SK-MEL-5 (cell line): ENCODE data around the gene ZNF714. TPM values are rescaled to one million over a fixed set of nuclear protein-coding genes. Genes with fewer than 3 reads are reported as not detected.

ENCODE experiments used
- DNase-seq: peaks from one replicate; pipeline ENCODE4 v3.0.0-alpha.2; 2016; ENCODE audit warnings: low read depth, low spot score
- in situ Hi-C: cut with HindIII; loops from 2 replicates; pipeline ENCODE4 v1.10.0; 2016; ENCODE audit warnings: low sequenced_read_pairs, high pct_unique_total_duplicates, low pct_unique_long_range_greater_than_20kb
- small RNA-seq, 2 experiments: library from RNA; depleted of rRNA; stranded (forward); fragments of <200 nt; gene quantifications; one replicate each; pipeline ENCODE3, GENCODE V24; 2014
- total RNA-seq: library from RNA; depleted of rRNA; stranded (reverse); fragments of >200 nt; shearing (Covaris generic); gene quantifications from 2 replicates; pipeline ENCODE4 v1.2.3, GENCODE V29; 2014; rRNA removed

ZNF714 gene
- total RNA-seq, 1 experiment from 2014 or later, result 6.0 TPM

DNA sequence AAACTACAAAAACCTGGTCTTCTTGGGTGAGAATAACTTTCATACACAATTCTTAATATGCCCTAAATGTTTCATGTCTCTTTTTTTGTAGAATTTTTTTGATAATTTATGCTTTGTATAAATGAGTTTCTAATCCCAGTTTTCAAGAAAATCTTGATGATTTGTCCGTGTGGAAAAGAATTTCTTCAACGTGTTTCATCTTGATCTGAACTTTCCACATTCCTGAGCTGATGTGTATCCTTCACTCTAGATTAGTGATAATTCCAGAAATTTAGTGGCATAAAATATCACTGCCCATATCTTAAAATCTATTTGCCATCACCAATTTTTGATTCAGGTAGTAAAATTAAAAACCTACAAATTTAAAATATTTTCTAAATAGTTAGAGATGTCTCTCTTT lies 84.4 kb downstream of the ZNF714 start:
- in situ Hi-C loops, result no loop called here
- no peak for DNase-seq

Small RNAs within 50 kb of the gene (small RNA-seq; reads per million reads assigned to genes)
- gene RNA5SP469, result 0.17 to 1.2 reads per million in 2 experiments

Other genes with a start within 250 kb of the ZNF714 start
- 0.98 and 1.4 TPM in 2 replicates for gene ZNF85, start 159.0 kb upstream of the ZNF714 start, total RNA-seq
- 3.1 and 4.9 TPM in 2 replicates for gene ZNF430, start 61.5 kb upstream of the ZNF714 start, total RNA-seq
- 2.3 and 5.8 TPM in 2 replicates for gene ZNF431, start 59.8 kb downstream of the ZNF714 start, total RNA-seq
- 5.0 TPM in 2 replicates for gene ZNF708, start 247.2 kb downstream of the ZNF714 start, total RNA-seq